Measurements from ENCODE around the gene CLCA1. TPM values are rescaled to one million over a fixed set of nuclear protein-coding genes. Genes with fewer than 3 reads are reported as not detected.

The CLCA1 gene
- total and polyA plus RNA-seq, 10 of the 15 experiments (the other 5 are each of a cell fraction or from before 2014, with no cell fraction given) = 0.13 TPM; not detected in 9

GRCh38 chr1:86441581-86441980 lies 27.1 kb upstream of the CLCA1 start:
- WGBS (ENCODE audit: insufficient coverage, insufficient replicate concordance, low lambda C conversion rate, missing lambda C conversion rate) = 0% methylated on average over 2 of the region's 2 CpGs
- Histone ChIP-seq H4K20me1 (ENCODE audit: control insufficient read depth, insufficient read depth) (no peaks in the 10 kb centered on the region), H2AFZ (ENCODE audit: control insufficient read depth, low read depth, low read length) (no peak overlapping the region), H3K36me3 (ENCODE audit: control insufficient read depth in 2 of 2, insufficient read depth in 2 of 2, low read length in 1 of 2) (no peaks in the 10 kb centered on the region), H3K27me3 (replicated peaks in 1 of 2; ENCODE audit: control insufficient read depth in 2 of 2, insufficient read depth in 2 of 2, low read length in 1 of 2) (0 out of 4 replicates have a peak, but pooled peaks cover 0 to 3% of the 10 kb centered on the region in 2 experiments), H3K4me2 (ENCODE audit: control insufficient read depth, insufficient read depth) (no peak overlapping the region), H3K27ac (ENCODE audit: control insufficient read depth, insufficient read depth) (no peak overlapping the region), H3K4me1 (ENCODE audit: control insufficient read depth, insufficient read depth, low read length) (no peaks in the 10 kb centered on the region), H3K79me2 (ENCODE audit: control insufficient read depth, insufficient read depth, low read length) (no peaks in the 10 kb centered on the region), H3K9me3 (replicated peaks; ENCODE audit: control insufficient read depth, insufficient read depth, low read length) (no peaks in the 10 kb centered on the region), H3K9ac (ENCODE audit: control insufficient read depth, insufficient read depth, low read length) (no peak overlapping the region), H3K4me3 (no peak overlapping the region)
- TF ChIP-seq ZNF384 (IDR thresholded peaks at IDR 0.05; ENCODE audit: borderline replicate concordance, low read depth, low read length) (no peak), SPI1 (IDR thresholded peaks at IDR 0.05; ENCODE audit: borderline replicate concordance, insufficient read depth, low read depth, low read length) (0 out of 2 replicates have a peak, but pooled peaks have one; percentile 9)
- BruUV-seq (replicated peaks) = no TSS peak
- ATAC-seq = no peak
- DNase-seq (ENCODE audit: low read depth, low spot score) = no peak
- intact Hi-C loops (cut with micrococcal nuclease; ENCODE audit: unreplicated experiment) = no loop called here
- RAD21 ChIA-PET (ENCODE audit: unreplicated experiment) = no interaction called here
- in situ Hi-C loops (cut with MboI) = no loop called here
- POLR2A ChIA-PET = no interaction called here
- FAIRE-seq = no peak
- SMC1A ChIA-PET (ENCODE audit: uncharacterized antibody, unreplicated experiment) = no interaction called here
- CTCF ChIA-PET = interaction anchor here (1.8 kb wide), 1 partner anchor 60 kb away, joined by 4 read pairs; no protein-coding TSS in a partner anchor

DNA sequence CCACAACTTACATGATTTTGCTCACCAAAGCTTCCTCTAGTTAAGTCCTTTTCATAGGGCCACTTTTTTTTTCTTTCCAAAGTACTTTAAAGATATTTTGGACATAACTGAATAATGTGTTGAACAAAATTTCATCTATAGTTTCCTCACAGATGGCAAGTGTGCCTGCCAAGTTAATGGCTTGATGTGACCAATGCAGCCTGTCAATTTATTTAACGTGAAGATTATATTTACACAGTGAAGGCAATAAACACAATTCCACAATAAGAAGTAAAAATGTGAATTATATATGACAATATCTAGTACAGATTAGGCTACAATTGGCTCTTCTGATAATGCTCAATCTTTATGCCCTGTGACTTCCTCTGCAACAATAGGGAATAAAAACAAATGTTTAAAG lies 26.7 kb upstream of the CLCA1 start:
- no TSS peak for BruUV-seq (replicated peaks)
- no peaks in the 10 kb centered on the region for H3K36me3 ChIP-seq (ENCODE audit: control insufficient read depth in 2 of 2, insufficient read depth in 2 of 2, low read length in 1 of 2)
- H3K27ac ChIP-seq (ENCODE audit: control insufficient read depth, insufficient read depth) = no peak overlapping the region
- H3K27me3 ChIP-seq (replicated peaks in 1 of 2; ENCODE audit: control insufficient read depth in 2 of 2, insufficient read depth in 2 of 2, low read length in 1 of 2) = 0 out of 4 replicates have a peak, but pooled peaks cover 0 to 3% of the 10 kb centered on the region in 2 experiments
- no peak overlapping the region for H3K9ac ChIP-seq (ENCODE audit: control insufficient read depth, insufficient read depth, low read length)
- TF ChIP-seq RBBP5 (conservative IDR thresholded peaks at IDR 0.05) = no peak
- no peak for TF ChIP-seq IRF3 (IDR thresholded peaks at IDR 0.05)
- TF ChIP-seq NFYB (IDR thresholded peaks at IDR 0.05; ENCODE audit: insufficient read depth, low read depth, low read length) = no peak
- TF ChIP-seq HSF1 (IDR thresholded peaks at IDR 0.05; ENCODE audit: low read depth, low read length) = no peak
- no peak for TF ChIP-seq FOXK2 (IDR thresholded peaks at IDR 0.05)
- TF ChIP-seq SPI1 (IDR thresholded peaks at IDR 0.05; ENCODE audit: borderline replicate concordance, insufficient read depth, low read depth, low read length) = no peak
- TF ChIP-seq ZNF622 (IDR thresholded peaks at IDR 0.05) = no peak
- TF ChIP-seq NFXL1 (IDR thresholded peaks at IDR 0.05; ENCODE audit: borderline replicate concordance) = no peak
- TF ChIP-seq, protein P1, sequence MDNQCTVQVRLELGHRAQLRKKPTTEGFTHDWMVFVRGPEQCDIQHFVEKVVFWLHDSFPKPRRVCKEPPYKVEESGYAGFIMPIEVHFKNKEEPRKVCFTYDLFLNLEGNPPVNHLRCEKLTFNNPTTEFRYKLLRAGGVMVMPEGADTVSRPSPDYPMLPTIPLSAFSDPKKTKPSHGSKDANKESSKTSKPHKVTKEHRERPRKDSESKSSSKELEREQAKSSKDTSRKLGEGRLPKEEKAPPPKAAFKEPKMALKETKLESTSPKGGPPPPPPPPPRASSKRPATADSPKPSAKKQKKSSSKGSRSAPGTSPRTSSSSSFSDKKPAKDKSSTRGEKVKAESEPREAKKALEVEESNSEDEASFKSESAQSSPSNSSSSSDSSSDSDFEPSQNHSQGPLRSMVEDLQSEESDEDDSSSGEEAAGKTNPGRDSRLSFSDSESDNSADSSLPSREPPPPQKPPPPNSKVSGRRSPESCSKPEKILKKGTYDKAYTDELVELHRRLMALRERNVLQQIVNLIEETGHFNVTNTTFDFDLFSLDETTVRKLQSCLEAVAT (IDR thresholded peaks at IDR 0.05) = no peak
- TF ChIP-seq RB1 (IDR thresholded peaks at IDR 0.05; ENCODE audit: borderline replicate concordance) = no peak
- no peaks in the 10 kb centered on the region for H3K79me2 ChIP-seq (ENCODE audit: control insufficient read depth, insufficient read depth, low read length)
- CTCF ChIA-PET = no interaction called here
- no peak overlapping the region for H3K4me2 ChIP-seq (ENCODE audit: control insufficient read depth, insufficient read depth)
- SMC1A ChIA-PET (ENCODE audit: uncharacterized antibody, unreplicated experiment) = no interaction called here
- H3K4me3 ChIP-seq = no peak overlapping the region
- no peak for DNase-seq (ENCODE audit: low read depth, low spot score)
- FAIRE-seq = no peak
- H4K20me1 ChIP-seq (ENCODE audit: control insufficient read depth, insufficient read depth) = no peaks in the 10 kb centered on the region
- H3K4me1 ChIP-seq (ENCODE audit: control insufficient read depth, insufficient read depth, low read length) = no peaks in the 10 kb centered on the region
- no peaks in the 10 kb centered on the region for H3K9me3 ChIP-seq (replicated peaks; ENCODE audit: control insufficient read depth, insufficient read depth, low read length)
- H2AFZ ChIP-seq (ENCODE audit: control insufficient read depth, low read depth, low read length) = no peak overlapping the region
- no peak for ATAC-seq
- 48% methylated on average over 1 of the region's 1 CpG for WGBS (ENCODE audit: insufficient coverage, insufficient replicate concordance, low lambda C conversion rate, missing lambda C conversion rate)
- in situ Hi-C loops (cut with MboI) = no loop called here
- intact Hi-C loops (cut with micrococcal nuclease; ENCODE audit: unreplicated experiment) = no loop called here
- RAD21 ChIA-PET (ENCODE audit: unreplicated experiment) = no interaction called here
- POLR2A ChIA-PET = no interaction called here

All from GM12878 (cell line).